IPS DF 6.9 (cell line): Measurements from ENCODE around the gene OPN4.

Experiments used
- DNase-seq: peaks from one replicate; pipeline ENCODE4 v3.0.0-alpha.2; 2013; ENCODE audit warnings: low read depth, low spot score
- H3K27ac ChIP-seq: one replicate; pipeline ENCODE4 v1.5.1; 2013; ENCODE audit warnings: low read length, control low read depth
- H3K27me3 ChIP-seq: 2 replicates; pipeline ENCODE4 v1.6.1; 2013; ENCODE audit warnings: mild to moderate bottlenecking, low read length; ENCODE audit not compliant: control insufficient read depth, insufficient read depth
- H3K36me3 ChIP-seq: 2 replicates; pipeline ENCODE4 v1.6.1; 2013; ENCODE audit warnings: low read length; ENCODE audit not compliant: control insufficient read depth, insufficient read depth
- H3K4me1 ChIP-seq: 2 replicates; pipeline ENCODE4 v1.6.1; 2013; ENCODE audit warnings: low read length; ENCODE audit not compliant: control insufficient read depth, insufficient read depth
- H3K4me3 ChIP-seq: 2 replicates; pipeline ENCODE4 v1.5.1; 2013; ENCODE audit warnings: mild to moderate bottlenecking, low read length
- H3K9me3 ChIP-seq: 2 replicates; pipeline ENCODE4 v1.6.1; 2013; ENCODE audit warnings: low read length, inconsistent platforms; ENCODE audit not compliant: control insufficient read depth, insufficient read depth
- WGBS: extraction: QIAGEN DNeasy Blood & Tissue Kit; methylation state at CpG from one replicate; pipeline ENCODE4 v1.1.7; 2013; ENCODE audit warnings: mixed read lengths, missing lambda C conversion rate; ENCODE audit not compliant: insufficient read length, insufficient coverage; 5-methylcytosine and 5-hydroxymethylcytosine counted together

The OPN4 gene

DNA sequence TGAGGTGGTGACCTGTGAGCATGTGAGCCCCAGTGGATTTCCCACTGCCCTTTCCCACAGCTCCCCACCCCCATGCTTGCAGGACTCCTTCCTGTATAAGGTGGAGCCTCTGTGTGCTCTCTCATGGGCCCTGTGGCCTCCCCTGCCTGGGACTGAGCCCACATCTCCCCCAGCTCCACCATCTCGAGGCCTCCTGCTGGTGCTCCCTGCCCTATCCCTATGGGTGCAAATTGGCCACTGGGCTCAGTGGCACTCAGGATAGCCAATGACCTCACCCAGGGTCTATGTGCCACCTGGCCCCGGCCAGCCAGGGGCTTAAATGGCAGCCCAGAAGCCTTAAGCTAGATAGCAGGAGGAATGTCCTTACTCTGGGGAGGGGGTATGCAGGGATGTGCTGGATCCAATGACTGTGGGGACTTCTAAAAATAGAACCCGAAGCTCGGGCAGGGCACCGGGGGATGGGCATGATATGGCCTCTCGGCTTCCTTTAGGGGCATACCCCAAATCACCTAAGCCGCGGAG lies 16.0 kb downstream of the OPN4 start:
- Histone ChIP-seq H3K36me3 (no peaks in the 10 kb centered on the region), H3K4me1 (peaks cover 15% of the 10 kb centered on the region), H3K27me3 (no peaks in the 10 kb centered on the region), H3K9me3 (no peaks in the 10 kb centered on the region), H3K4me3 (no peak overlapping the region), H3K27ac (no peak overlapping the region)
- no CpG with 5 or more reads among the region's 8 CpGs for WGBS
- no peak for DNase-seq

DNA sequence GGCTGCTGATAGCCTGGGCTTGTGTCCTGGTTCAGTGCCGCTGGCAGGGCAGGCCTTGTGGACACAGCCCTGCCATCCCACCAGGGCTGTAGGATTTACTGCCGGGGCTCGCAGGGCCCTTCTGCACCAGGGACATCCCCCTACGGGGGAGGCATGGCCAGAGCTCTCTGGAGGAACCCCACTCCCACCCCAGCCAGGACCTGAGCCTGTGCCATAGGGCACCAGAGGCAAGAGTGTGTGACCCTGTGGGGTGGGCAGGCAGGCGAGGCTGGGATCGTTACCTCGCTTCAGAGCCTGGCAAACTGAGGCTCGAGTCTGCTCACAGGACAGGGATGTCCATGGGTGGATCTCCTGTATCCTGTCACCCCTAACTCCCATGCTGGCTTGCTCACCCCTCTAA lies 16.5 kb downstream of the OPN4 start:
- peaks cover 15% of the 10 kb centered on the region for H3K4me1 ChIP-seq
- no peaks in the 10 kb centered on the region for H3K27me3 ChIP-seq
- no peak overlapping the region for H3K4me3 ChIP-seq
- WGBS = no CpG with 5 or more reads among the region's 8 CpGs
- no peak for DNase-seq
- H3K27ac ChIP-seq = no peak overlapping the region
- H3K36me3 ChIP-seq = no peaks in the 10 kb centered on the region
- H3K9me3 ChIP-seq = no peaks in the 10 kb centered on the region

DNA sequence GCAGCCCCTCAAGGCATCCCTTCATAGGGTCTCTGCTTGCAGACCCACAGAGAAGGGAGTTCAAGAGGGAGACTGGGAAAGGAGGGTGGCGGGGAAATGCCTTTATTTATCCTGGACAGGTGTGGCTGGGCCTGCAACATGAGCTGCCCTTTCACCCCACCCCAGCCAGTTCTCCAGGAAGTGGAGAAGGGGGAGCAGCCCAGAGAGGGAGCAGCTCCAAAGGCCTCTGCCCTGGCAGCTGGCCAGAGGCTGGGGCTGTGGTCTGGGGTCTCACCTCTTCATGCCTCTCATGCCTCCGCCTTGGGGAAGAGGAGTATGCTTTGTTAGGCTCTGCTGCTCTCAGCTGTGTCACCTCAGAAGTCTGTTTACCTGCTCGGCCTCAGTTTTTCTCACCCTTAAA lies 17.1 kb downstream of the OPN4 start:
- H3K27me3 ChIP-seq = no peaks in the 10 kb centered on the region
- H3K36me3 ChIP-seq = no peaks in the 10 kb centered on the region
- no peak for DNase-seq
- no peak overlapping the region for H3K27ac ChIP-seq
- no peaks in the 10 kb centered on the region for H3K9me3 ChIP-seq
- no CpG with 5 or more reads among the region's 3 CpGs for WGBS
- no peak overlapping the region for H3K4me3 ChIP-seq
- H3K4me1 ChIP-seq = peaks cover 15% of the 10 kb centered on the region

DNA sequence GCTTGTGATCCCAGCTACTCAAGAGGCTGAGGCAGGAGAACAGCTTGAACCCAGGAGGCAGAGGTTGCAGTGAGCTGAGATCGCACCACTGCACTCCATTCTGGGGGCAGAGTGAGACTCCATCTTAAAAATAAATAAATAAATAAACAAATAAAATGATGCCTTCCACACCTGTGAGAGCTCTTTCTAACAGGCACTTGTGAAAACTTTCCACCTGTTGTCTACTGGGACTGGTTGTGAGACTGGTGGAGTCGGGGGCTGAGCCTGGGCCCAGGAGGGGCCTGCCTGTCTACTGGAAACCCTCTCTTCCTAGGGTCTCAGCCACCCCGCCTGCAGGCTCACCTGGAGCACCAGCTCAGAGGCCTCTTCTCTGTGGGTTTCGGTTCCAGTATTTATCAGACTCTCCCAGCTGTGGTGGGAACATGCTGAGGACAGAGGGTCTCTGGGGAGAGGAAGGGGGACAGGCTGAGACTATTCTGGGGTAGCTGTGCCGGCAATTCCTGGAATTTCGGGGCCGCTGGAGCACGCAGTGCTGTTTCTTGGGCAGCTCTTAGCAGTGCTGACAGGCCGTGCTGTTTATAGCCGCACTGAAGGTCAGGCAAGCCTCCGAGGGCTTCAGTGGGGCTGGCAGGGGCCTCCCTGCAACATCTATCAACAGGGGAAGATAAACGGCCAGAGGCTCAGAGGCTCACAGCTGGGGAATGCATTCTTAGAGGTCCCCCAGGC lies 17.8 kb downstream of the OPN4 start:
- no CpG with 5 or more reads among the region's 12 CpGs for WGBS
- DNase-seq = no peak
- H3K9me3 ChIP-seq = no peaks in the 10 kb centered on the region
- H3K4me1 ChIP-seq = peaks cover 15% of the 10 kb centered on the region
- H3K27me3 ChIP-seq = no peaks in the 10 kb centered on the region
- H3K27ac ChIP-seq = no peak overlapping the region
- H3K4me3 ChIP-seq = no peak overlapping the region
- no peaks in the 10 kb centered on the region for H3K36me3 ChIP-seq

DNA sequence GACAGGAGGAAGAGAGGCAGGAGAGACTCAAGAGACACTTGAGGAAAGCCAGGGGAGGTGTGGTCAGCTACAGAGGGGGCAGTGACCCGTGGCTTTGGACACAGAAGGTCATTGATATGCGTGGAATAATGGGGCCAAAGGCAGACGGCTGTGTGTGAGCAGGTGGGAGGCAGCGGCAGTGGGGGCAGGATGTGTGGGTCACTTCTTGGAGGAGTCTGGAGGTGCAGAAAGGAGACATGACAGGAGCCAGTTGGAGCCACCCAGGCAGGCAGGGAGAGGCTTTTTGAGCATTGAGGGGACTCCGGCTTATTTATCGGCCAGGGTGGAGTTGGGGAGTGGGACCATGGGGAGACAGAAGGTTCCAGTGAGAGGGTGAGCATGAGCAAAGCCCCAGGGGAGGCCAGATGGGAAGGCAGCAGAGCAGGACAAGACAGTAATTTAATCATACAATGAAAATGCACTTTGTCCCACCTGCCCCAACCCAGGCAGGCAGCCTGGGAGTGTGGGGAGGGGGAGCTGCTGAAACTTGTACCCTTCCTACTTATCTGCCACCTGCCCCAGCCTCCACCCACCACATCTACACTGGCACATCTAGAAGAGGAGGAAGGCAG lies 19.0 kb downstream of the OPN4 start:
- Histone ChIP-seq H3K27ac (no peak overlapping the region), H3K27me3 (no peaks in the 10 kb centered on the region), H3K36me3 (no peaks in the 10 kb centered on the region), H3K4me1 (peaks cover 11% of the 10 kb centered on the region), H3K4me3 (no peak overlapping the region), H3K9me3 (no peaks in the 10 kb centered on the region)
- no CpG with 5 or more reads among the region's 6 CpGs for WGBS
- no peak for DNase-seq

DNA sequence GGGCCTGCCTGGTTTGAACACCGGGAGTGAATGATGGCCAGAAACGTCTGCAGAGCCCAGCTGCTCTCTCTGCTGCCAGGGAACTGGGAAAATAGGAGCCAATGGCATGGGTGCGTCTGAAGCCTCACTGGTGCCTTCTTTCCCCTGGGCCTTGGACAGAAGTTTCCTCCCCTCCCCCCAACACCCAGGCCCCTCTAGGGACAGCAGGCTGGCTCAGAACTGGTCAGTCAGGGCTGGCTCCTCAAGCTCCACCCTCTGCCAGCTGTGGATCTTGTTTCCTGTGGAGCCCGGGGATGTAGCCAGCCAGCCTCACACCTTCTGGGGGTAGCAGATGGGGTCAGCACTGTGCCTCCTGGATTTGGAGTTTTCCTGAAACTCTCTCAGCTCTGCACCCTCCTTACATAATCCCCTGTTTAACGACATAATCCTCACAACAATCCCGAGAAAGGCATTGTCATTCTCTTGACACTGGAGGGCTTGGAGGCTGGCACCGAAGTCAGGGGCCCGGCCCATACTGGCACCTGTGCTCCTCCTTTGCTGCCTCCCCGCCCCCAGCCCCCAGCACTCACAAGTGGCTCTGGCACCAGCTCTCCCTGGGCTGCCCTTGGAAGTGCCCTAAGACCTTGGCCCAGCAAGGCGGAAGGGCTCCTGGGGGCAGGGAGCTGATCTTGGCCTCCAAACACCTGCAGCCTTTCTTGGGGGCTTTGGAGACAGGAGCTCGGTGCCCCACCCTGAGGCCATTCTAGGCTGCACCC lies 19.7 kb downstream of the OPN4 start:
- Histone ChIP-seq H3K4me3 (no peak overlapping the region), H3K4me1 (peaks cover 10% of the 10 kb centered on the region), H3K9me3 (no peaks in the 10 kb centered on the region), H3K27ac (no peak overlapping the region), H3K36me3 (no peaks in the 10 kb centered on the region), H3K27me3 (no peaks in the 10 kb centered on the region)
- no peak for DNase-seq
- WGBS = no CpG with 5 or more reads among the region's 11 CpGs

DNA sequence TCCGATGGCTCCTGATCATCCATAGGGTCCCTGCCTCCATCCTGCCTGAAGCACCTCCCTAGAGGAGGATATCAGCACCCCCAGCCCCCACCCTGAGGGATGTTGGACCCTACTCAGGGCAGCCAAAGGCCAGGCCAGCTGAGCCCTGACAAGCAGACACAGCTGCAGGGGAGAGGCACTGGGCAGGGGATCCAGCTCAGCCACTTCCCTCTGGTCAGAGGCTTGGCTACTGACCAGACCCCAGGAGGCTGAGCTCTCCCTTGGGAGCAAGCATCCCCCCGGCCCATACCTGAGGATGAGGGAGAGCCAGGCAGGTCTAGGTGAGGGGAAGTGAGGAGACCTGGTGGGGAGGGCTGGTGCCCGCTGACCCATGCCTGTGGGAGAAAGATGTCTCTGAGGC lies 20.6 kb downstream of the OPN4 start:
- Histone ChIP-seq H3K9me3 (no peaks in the 10 kb centered on the region), H3K4me3 (no peak overlapping the region), H3K27me3 (no peaks in the 10 kb centered on the region), H3K4me1 (peaks cover 10% of the 10 kb centered on the region), H3K36me3 (no peaks in the 10 kb centered on the region), H3K27ac (no peak overlapping the region)
- no peak for DNase-seq
- no CpG with 5 or more reads among the region's 3 CpGs for WGBS

DNA sequence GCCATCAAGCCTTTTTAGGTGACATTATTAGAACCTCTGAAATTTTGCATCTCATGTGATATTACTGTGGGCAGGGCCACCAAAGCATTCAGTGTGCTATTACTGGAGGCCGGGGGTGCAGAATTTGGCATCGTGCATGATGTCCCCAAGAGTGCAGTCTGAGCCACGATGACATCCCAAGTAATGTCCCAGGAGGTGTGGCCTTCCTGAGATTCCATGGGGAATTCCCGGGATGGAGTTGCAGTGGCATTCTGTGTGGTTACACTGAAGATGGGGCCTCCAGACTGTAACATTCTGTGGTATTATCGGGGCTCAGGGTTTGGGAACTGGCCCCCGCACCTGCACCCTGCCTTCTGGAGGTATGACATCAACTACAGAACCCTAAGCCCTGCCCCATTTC lies 23.0 kb downstream of the OPN4 start:
- WGBS = no CpG with 5 or more reads among the region's 6 CpGs
- DNase-seq = no peak
- H3K9me3 ChIP-seq = no peaks in the 10 kb centered on the region
- H3K27me3 ChIP-seq = no peaks in the 10 kb centered on the region
- no peaks in the 10 kb centered on the region for H3K36me3 ChIP-seq
- no peak overlapping the region for H3K4me3 ChIP-seq
- peaks cover 6% of the 10 kb centered on the region for H3K4me1 ChIP-seq
- H3K27ac ChIP-seq = no peak overlapping the region

DNA sequence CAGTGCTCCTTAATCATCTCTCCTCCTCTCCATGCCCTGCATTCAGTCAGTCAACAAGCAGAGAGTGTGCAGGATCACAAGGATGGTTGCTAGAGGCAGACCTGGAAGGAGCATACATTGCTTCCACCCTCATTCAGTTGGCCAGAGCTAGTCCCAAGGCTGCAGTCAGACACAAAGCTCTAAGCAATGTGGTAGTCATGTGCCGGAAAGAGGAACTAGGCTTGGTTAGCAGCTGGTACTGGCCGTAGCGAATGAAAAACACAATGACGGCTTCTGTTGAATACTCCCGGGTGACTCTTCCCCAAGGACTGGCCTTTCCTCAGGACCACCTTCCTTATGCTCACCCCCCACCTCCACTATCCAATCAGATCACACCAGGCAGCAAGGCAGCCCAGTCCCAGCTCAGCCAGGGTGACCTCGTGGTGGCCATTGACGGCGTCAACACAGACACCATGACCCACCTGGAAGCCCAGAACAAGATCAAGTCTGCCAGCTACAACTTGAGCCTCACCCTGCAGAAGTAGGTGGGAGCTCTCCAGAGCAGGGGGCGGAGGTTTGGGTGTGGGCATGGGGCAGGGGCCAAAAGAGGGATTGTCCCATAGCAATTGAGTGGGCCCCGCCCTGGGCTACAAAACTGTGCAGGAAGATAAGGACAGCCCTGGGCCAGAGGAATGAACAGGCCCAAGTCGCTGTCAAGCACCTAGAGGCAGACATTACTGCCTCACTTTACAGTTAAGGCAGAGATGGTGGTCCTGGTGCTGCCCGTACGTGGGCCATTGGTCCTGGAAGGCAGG lies 24.8 kb downstream of the OPN4 start:
- Histone ChIP-seq H3K4me1 (peaks cover 1% of the 10 kb centered on the region), H3K9me3 (no peaks in the 10 kb centered on the region), H3K4me3 (no peak overlapping the region), H3K27ac (no peak overlapping the region), H3K36me3 (no peaks in the 10 kb centered on the region), H3K27me3 (no peaks in the 10 kb centered on the region)
- WGBS = no CpG with 5 or more reads among the region's 13 CpGs
- DNase-seq = no peak

DNA sequence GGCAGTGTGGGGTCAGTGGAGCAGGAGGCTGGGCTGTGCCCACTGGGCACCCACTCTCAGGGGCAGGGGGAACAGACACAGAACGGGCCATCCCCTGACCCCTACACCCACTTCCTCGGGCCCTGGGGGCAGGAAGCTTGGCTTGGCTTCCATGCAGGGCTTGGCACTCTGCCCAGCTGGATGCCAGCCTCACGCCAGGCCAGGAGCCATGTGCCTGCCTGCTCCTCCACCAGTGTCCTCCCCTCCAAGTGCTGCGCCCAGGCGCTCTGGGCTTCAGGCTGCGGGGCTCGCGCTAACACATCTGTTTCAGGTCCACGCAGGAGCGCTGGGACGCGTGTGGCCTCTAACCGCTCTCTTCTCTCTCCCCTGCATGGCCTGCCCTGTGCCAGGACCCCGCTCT lies 26.7 kb downstream of the OPN4 start:
- no peaks in the 10 kb centered on the region for H3K36me3 ChIP-seq
- H3K4me1 ChIP-seq = no peaks in the 10 kb centered on the region
- no peak overlapping the region for H3K27ac ChIP-seq
- no peaks in the 10 kb centered on the region for H3K27me3 ChIP-seq
- no peaks in the 10 kb centered on the region for H3K9me3 ChIP-seq
- H3K4me3 ChIP-seq = no peak overlapping the region
- DNase-seq = no peak
- no CpG with 5 or more reads among the region's 14 CpGs for WGBS
